Tibial artery (tissue), 4 donors: ENCODE data around the gene GMNC.

Source experiments
- DNase-seq, 2 donors: peaks; one replicate each; pipeline ENCODE4 v3.0.0-alpha.2; 2019
- H3K27ac ChIP-seq, 2 donors: fragments of 200-600 bp; sonication (generic) in 1 of 2; 1 replicate in 1 of 2; 2 replicates in 1 of 2; pipeline ENCODE4 v1.5.1; 2018 to 2019; ENCODE audit warnings: mild to moderate bottlenecking in 1 of 2
- H3K27me3 ChIP-seq, 2 donors: fragments of 200-600 bp; sonication (generic) in 1 of 2; one replicate each; pipeline versions ENCODE4 v1.5.1 to v1.6.0; 2016 to 2019
- H3K36me3 ChIP-seq, 3 donors: fragments of 200-600 bp; sonication (generic) in 2 of 3; one replicate each; pipeline ENCODE4 v1.5.1; 2016 to 2019; ENCODE audit warnings: mild to moderate bottlenecking in 2 of 3
- H3K4me1 ChIP-seq, 4 donors: fragments of 200-600 bp; sonication (generic) in 2 of 4; 1 replicate in 3 of 4; 2 replicates in 1 of 4; pipeline ENCODE4 v1.5.1; 2016 to 2019
- H3K4me3 ChIP-seq, 2 donors: fragments of 200-600 bp; sonication (generic) in 1 of 2; 1 replicate in 1 of 2; 2 replicates in 1 of 2; pipeline ENCODE4 v1.5.1; 2018 to 2019; ENCODE audit warnings: mild to moderate bottlenecking in 2 of 2
- H3K9me3 ChIP-seq, 3 donors: fragments of 200-600 bp; sonication (generic) in 1 of 3; one replicate each; pipeline ENCODE4 v1.5.1; 2016 to 2019
- CTCF ChIP-seq, 2 experiments: fragments of 200-600 bp in 1 of 2; fragments of 450-650 bp in 1 of 2; IDR thresholded peaks; one replicate each; pipeline ENCODE4 v1.5.1; 2017 to 2019; ENCODE audit warnings: antibody characterized with exemption in 2 of 2, mild to moderate bottlenecking in 1 of 2, moderate library complexity in 1 of 2
- intact Hi-C: fragments of 100-400 bp; cut with DNase I; formaldehyde crosslinking; loops from one replicate; pipeline ENCODE4 v1.15.0; 2023; ENCODE audit warnings: low total_unique reads

The GMNC gene

GRCh38 chr3:190860521-190860920 lies 2.0 kb downstream of the GMNC start:
- Histone ChIP-seq H3K27ac (no peak overlapping the region), H3K27me3 (no peaks in the 10 kb centered on the region), H3K4me1 (peaks cover 0 to 6% (median 0%) of the 10 kb centered on the region in 4 donors), H3K9me3 (no peaks in the 10 kb centered on the region), H3K4me3 (no peak overlapping the region), H3K36me3 (no peaks in the 10 kb centered on the region)
- DNase-seq, result no peak
- no peak for TF ChIP-seq CTCF (IDR thresholded peaks at IDR 0.05)
- intact Hi-C loops, result no loop called here

- no peaks in the 10 kb centered on the region for H3K27me3 ChIP-seq
- intact Hi-C loops, result no loop called here
- no peak for DNase-seq
- no peak overlapping the region for H3K4me3 ChIP-seq
- H3K27ac ChIP-seq, result no peak overlapping the region
- no peaks in the 10 kb centered on the region for H3K9me3 ChIP-seq
- H3K36me3 ChIP-seq, result no peaks in the 10 kb centered on the region
- TF ChIP-seq CTCF (IDR thresholded peaks at IDR 0.05), result no peak
- H3K4me1 ChIP-seq, result no peaks in the 10 kb centered on the region
Measured at GRCh38 chr3:190855151-190855550, 7.3 kb downstream of the GMNC start.

- Histone ChIP-seq H3K4me3 (no peak overlapping the region), H3K36me3 (no peaks in the 10 kb centered on the region), H3K27me3 (no peaks in the 10 kb centered on the region), H3K9me3 (no peaks in the 10 kb centered on the region), H3K4me1 (no peaks in the 10 kb centered on the region), H3K27ac (no peak overlapping the region)
- TF ChIP-seq CTCF (IDR thresholded peaks at IDR 0.05), result no peak
- intact Hi-C loops, result no loop called here
- DNase-seq, result no peak
Measured at GRCh38 chr3:190854062-190854461, 8.4 kb downstream of the GMNC start.

GRCh38 chr3:190853464-190853863 lies 9.0 kb downstream of the GMNC start:
- DNase-seq, result no peak
- Histone ChIP-seq H3K27me3 (no peaks in the 10 kb centered on the region), H3K9me3 (no peaks in the 10 kb centered on the region), H3K27ac (no peak overlapping the region), H3K4me1 (no peaks in the 10 kb centered on the region), H3K36me3 (no peaks in the 10 kb centered on the region), H3K4me3 (no peak overlapping the region)
- intact Hi-C loops, result no loop called here
- TF ChIP-seq CTCF (IDR thresholded peaks at IDR 0.05), result no peak

GRCh38 chr3:190849607-190850006 lies 12.9 kb downstream of the GMNC start:
- Histone ChIP-seq H3K27me3 (no peaks in the 10 kb centered on the region), H3K9me3 (no peaks in the 10 kb centered on the region), H3K27ac (no peak overlapping the region), H3K4me3 (no peak overlapping the region), H3K4me1 (no peaks in the 10 kb centered on the region), H3K36me3 (no peaks in the 10 kb centered on the region)
- DNase-seq, result no peak
- intact Hi-C loops, result no loop called here
- TF ChIP-seq CTCF (IDR thresholded peaks at IDR 0.05), result no peak

- DNase-seq, result no peak
- H3K27me3 ChIP-seq, result no peaks in the 10 kb centered on the region
- no peak for TF ChIP-seq CTCF (IDR thresholded peaks at IDR 0.05)
- no peaks in the 10 kb centered on the region for H3K9me3 ChIP-seq
- H3K4me1 ChIP-seq, result no peaks in the 10 kb centered on the region
- intact Hi-C loops, result no loop called here
- H3K27ac ChIP-seq, result no peak overlapping the region
- no peaks in the 10 kb centered on the region for H3K36me3 ChIP-seq
- no peak overlapping the region for H3K4me3 ChIP-seq
Measured at GRCh38 chr3:190848870-190849269, 13.6 kb downstream of the GMNC start.
